GM19023 (cell line): ENCODE results near the gene THPO.

Experiments used
- ATAC-seq: cut with Tn5 transposase; IDR thresholded peaks from one replicate; pipeline ENCODE4 v1.9.1; 2021; ENCODE audit warnings: mild to moderate bottlenecking, moderate library complexity; ENCODE audit not compliant: unreplicated experiment

The THPO gene

DNA sequence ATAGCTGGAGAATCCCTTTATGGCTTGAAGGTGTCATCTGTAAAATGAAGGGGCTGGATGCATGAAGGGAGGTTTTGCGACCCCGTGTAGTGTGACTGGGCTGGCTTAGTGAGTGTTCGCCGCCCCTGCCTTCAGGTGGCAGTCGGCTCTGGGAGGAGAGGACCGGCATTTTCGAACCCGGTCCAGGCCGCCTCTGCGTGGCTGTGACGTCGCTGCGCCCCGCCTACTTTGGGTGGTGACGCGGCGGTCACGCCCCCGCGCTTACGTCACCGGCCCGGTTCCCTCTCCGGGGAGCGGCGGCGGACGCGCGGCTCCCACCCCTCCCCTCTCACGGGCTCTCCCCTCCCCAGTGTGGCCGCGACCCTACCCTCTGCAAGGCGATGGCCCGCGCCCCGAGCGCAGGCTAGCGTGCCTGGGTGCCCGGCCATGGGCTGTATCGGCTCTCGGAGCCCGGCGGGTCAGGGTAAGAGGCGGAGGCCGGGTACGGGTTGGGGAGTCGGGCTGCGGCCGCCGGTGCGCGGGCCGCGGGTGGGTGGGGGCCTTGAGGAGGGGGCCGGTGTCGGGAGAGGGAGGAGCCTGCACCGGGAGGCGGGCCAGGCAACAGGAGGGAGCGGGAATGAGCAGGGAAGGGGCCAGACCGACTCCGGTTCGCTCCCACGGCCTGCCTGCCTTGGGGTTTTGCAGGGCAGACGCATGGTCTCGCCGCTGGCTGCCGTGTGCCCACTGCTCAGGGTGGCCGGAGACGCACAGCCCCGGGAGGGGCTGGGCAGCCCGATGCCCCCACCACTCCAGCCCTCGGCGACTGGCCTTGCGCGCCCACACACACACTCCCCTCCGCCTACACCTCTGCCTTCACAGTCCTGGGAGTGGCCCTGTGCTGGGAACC, 42.1 kb downstream of the THPO start:
- ATAC-seq: peak; percentile 79

GRCh38 chr3:184335291-184335660, 42.7 kb downstream of the THPO start:
- peak; percentile 2 for ATAC-seq

- no peak for ATAC-seq
Observed at GRCh38 chr3:184334470-184335158, 43.4 kb downstream of the THPO start.

DNA sequence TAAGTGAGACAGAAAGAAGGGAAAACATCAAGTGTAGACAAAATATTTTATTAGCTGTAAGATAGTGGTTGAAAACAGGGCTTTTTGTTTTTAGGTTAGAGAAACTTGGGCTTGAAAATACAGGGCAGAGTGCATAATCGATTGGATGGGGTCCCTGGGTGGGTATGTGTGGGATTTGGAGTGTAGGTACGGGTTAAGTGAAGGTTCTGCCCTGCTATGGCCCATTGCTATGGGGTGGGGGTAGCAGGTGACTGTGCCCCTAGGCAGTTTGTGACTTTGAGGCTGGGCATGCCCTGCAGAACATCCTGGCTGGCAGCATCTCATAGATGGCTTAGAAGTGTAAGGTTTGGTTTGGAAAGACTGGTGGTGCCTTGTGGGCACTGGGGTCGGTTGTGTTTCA, 44.3 kb downstream of the THPO start:
- no peak for ATAC-seq

GRCh38 chr3:184333190-184333589, 44.8 kb downstream of the THPO start:
- ATAC-seq: no peak

DNA sequence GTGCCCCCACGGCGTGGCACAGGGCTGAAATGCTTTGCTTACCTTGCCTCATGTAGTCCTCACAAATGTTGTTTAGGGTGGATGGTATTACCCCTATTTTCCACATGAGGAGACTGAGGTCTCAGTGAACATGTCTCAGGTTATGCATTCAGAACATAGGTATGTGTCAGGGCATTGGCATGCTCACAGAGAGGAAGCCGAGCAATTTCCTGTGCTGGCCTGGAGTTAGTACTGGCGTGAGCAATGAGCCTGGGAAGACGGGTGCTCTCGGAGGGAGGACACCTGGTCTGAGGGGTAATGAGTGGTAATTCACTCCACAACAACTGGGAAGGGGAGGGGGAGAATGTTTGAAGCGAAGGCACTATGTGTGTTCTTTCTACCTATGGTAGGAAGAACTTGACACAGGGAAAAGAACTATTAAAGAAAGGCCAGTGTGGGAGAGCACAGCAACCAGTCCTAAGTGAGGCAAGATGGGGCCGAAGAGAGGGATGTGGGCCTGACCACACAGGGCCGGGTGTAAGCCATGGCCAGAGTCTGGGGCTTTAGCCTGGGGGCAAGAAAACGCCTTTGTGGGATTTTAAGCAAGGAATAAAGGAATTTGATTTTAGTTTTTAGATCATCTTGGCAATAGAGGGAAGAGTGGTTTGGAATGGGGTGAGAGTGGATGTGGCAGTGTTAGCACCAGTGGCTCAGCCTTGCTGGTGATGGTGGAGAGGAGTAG, 45.5 kb downstream of the THPO start:
- no peak for ATAC-seq

DNA sequence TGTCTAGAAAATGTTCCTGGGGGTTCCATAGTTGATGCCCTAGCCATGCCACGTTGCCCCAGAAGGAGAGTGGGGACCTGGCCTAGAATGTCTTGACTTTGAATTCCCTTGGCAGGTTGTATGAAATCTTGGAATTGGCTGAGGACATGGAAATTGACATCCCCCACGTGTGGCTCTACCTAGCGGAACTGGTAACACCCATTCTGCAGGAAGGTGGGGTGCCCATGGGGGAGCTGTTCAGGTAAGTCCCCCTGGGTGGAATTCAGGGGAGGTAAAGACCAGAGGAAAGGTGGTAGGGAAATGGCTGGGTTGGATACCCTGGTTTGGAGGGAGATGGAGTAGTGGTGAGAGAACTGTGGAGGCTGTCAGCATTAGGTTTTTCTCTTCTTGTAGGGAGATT, 49.5 kb downstream of the THPO start:
- no peak for ATAC-seq

DNA sequence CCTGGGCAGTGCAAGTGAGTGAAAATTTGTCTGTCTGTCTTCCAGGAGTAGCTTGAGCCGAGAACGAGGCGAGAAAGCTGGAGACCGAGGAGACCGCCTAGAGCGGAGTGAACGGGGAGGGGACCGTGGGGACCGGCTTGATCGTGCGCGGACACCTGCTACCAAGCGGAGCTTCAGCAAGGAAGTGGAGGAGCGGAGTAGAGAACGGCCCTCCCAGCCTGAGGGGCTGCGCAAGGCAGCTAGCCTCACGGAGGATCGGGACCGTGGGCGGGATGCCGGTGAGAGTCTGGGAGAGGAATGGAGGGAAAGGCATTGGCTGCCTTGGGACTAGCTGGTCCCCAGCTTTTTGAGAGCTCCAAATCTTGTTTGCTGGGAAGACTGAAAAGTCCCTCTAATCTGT, 50.8 kb downstream of the THPO start:
- no peak for ATAC-seq

GRCh38 chr3:184325715-184326369, 52.2 kb downstream of the THPO start:
- no peak for ATAC-seq

DNA sequence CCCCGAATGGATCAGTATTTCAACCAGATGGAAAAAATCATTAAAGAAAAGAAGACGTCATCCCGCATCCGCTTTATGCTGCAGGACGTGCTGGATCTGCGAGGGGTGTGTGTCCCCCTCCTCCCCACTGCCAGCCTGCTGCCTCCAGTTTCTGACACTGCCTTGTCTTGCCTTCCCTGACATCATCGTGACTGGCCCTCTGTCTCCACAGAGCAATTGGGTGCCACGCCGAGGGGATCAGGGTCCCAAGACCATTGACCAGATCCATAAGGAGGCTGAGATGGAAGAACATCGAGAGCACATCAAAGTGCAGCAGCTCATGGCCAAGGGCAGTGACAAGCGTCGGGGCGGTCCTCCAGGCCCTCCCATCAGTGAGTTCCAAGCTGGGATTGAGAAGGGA, 52.7 kb downstream of the THPO start:
- ATAC-seq: no peak

DNA sequence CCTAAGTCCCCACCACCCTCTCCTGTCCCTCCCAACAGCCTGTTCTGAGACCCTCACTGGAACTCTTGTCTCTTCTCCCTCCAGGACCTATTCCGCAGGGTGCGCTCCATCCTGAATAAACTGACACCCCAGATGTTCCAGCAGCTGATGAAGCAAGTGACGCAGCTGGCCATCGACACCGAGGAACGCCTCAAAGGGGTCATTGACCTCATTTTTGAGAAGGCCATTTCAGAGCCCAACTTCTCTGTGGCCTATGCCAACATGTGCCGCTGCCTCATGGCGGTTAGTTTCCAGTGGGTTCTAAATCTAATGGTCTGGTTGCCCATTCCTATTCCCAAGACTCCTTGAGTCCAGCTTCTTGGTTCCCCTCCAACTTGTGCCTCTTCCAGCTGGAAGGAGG, 54.3 kb downstream of the THPO start:
- no peak for ATAC-seq

DNA sequence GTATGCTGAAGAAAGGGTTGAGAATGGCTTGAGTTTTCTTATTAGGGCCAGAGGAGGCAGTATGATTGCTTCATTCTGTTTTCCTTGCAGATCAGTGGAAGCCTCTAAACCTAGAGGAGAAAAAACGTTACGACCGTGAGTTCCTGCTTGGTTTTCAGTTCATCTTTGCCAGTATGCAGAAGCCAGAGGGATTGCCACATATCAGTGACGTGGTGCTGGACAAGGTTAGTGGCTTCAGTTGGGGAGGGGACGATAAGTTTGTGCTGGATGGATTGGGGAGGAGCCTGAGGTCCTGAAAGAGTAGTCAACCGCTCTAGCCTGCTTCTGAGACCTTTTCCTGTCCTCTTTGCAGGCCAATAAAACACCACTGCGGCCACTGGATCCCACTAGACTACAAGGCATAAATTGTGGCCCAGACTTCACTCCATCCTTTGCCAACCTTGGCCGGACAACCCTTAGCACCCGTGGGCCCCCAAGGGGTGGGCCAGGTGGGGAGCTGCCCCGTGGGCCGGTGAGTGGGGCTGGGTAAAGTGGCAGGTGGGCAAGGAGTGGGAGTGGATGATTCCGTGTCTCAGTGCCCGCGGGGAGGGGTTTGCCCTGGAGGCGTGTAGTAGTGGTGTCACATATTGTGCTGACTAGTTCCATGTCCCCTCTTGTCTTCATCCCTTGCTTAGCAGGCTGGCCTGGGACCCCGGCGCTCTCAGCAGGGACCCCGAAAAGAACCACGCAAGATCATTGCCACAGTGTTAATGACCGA, 55.1 kb downstream of the THPO start:
- ATAC-seq: no peak
